Measurements from ENCODE around the gene LAPTM5.

DNA sequence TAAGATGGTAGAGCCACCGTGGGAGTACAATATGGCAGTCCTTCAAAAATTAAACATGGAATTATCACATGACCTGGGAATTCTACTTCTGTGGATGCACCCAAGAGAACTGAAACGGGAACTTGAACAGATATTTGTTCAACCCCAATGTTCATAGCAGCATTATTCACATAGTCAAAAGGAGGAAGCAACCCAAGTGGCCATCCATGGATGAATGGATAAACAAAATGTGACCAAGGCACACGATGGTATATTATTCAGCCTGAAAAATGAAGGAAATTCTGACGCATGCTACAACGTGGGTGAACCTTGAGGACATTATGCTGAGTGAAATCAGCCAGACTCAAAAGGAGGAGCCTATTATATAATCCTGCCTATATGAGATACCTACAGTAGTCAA lies 22.8 kb upstream of the LAPTM5 start:
- TF ChIP-seq, protein P1, sequence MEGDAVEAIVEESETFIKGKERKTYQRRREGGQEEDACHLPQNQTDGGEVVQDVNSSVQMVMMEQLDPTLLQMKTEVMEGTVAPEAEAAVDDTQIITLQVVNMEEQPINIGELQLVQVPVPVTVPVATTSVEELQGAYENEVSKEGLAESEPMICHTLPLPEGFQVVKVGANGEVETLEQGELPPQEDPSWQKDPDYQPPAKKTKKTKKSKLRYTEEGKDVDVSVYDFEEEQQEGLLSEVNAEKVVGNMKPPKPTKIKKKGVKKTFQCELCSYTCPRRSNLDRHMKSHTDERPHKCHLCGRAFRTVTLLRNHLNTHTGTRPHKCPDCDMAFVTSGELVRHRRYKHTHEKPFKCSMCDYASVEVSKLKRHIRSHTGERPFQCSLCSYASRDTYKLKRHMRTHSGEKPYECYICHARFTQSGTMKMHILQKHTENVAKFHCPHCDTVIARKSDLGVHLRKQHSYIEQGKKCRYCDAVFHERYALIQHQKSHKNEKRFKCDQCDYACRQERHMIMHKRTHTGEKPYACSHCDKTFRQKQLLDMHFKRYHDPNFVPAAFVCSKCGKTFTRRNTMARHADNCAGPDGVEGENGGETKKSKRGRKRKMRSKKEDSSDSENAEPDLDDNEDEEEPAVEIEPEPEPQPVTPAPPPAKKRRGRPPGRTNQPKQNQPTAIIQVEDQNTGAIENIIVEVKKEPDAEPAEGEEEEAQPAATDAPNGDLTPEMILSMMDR (IDR thresholded peaks at IDR 0.05; ENCODE audit: low read length), result no peak
- no peak for TF ChIP-seq EZH2phosphoT487 (IDR thresholded peaks at IDR 0.05; ENCODE audit: low read length)
- TF ChIP-seq EZH2 (optimal IDR thresholded peaks at IDR 0.05; ENCODE audit: low read depth, low read length), result no peak

All from MM.1S (cell line).